ENCODE data around the gene C1orf94.

DNA sequence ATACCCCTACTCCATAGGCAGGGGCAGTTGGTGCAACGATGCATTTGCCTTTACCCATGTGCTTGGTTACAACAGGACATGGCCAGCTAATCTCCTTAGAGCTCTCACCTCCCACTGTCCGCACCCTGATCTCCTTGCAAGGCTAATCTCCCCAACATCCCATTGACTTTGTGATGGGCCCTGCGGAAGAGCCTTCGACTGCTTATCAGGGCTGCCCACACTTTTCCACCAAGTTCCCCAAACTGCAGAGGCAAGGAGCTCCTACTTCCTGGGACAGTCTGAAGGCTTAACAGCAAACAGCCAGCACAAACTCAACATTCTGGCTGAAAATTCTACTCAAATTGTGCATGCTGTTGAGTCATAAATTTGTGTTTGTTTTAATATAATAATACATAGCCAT lies 36.0 kb downstream of the C1orf94 start:
- TF ChIP-seq POLR2A (IDR thresholded peaks at IDR 0.05) = no peak
- TF ChIP-seq, protein P1, sequence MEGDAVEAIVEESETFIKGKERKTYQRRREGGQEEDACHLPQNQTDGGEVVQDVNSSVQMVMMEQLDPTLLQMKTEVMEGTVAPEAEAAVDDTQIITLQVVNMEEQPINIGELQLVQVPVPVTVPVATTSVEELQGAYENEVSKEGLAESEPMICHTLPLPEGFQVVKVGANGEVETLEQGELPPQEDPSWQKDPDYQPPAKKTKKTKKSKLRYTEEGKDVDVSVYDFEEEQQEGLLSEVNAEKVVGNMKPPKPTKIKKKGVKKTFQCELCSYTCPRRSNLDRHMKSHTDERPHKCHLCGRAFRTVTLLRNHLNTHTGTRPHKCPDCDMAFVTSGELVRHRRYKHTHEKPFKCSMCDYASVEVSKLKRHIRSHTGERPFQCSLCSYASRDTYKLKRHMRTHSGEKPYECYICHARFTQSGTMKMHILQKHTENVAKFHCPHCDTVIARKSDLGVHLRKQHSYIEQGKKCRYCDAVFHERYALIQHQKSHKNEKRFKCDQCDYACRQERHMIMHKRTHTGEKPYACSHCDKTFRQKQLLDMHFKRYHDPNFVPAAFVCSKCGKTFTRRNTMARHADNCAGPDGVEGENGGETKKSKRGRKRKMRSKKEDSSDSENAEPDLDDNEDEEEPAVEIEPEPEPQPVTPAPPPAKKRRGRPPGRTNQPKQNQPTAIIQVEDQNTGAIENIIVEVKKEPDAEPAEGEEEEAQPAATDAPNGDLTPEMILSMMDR (IDR thresholded peaks at IDR 0.05 in 8 of 11, conservative IDR thresholded peaks at IDR 0.05 in 3 of 11) = no peak

Data from spleen (tissue), 7 donors.